Adrenal gland (tissue), 12 donors: ENCODE data around the gene JUND. TPM values are rescaled to one million over a fixed set of nuclear protein-coding genes. Genes with fewer than 3 reads are reported as not detected.
A peak's percentile ranks its signal among the peaks of the same experiment; 100 is the strongest.

ENCODE experiments used
- DNase-seq, 7 donors: peaks; one replicate each; pipeline ENCODE4 v3.0.0-alpha.2; 2019 to 2020
- H3K27ac ChIP-seq, 5 donors: fragments of 200-600 bp; sonication (generic) in 4 of 5; 1 replicate in 3 of 5; 2 replicates in 2 of 5; pipeline versions ENCODE4 v1.5.1 to v1.8.0; 2016 to 2020; ENCODE audit warnings: mild to moderate bottlenecking in 1 of 5
- H3K27me3 ChIP-seq: fragments of 200-600 bp; 2 replicates; pipeline ENCODE4 v1.8.0; 2021
- H3K36me3 ChIP-seq, 2 donors: fragments of 200-600 bp; replicated peaks in 1 of 2; 1 replicate in 1 of 2; 2 replicates in 1 of 2; pipeline versions ENCODE4 v1.5.1 to v1.8.0; 2018 to 2022
- H3K4me1 ChIP-seq, 2 donors: fragments of 200-600 bp; replicated peaks in 1 of 2; 1 replicate in 1 of 2; 2 replicates in 1 of 2; pipeline versions ENCODE4 v1.5.1 to v1.8.0; 2018 to 2021
- H3K4me3 ChIP-seq, 4 donors: fragments of 200-600 bp; sonication (generic) in 3 of 4; one replicate each; pipeline ENCODE4 v1.5.1; 2016 to 2018
- H3K9me3 ChIP-seq, 3 donors: fragments of 200-600 bp; sonication (generic) in 1 of 3; replicated peaks in 1 of 3; 1 replicate in 2 of 3; 2 replicates in 1 of 3; pipeline versions ENCODE4 v1.5.1 to v1.8.0; 2016 to 2021
- CTCF ChIP-seq, 6 experiments: fragments of 450-650 bp in 4 of 6; fragments of 200-600 bp in 2 of 6; sonication (generic) in 1 of 6; IDR thresholded peaks; 1 replicate in 5 of 6; 2 replicates in 1 of 6; pipeline versions ENCODE4 v1.5.1 to v1.8.0; 2016 to 2021; ENCODE audit warnings: antibody characterized with exemption in 6 of 6, mild to moderate bottlenecking in 2 of 6, moderate library complexity in 1 of 6
- POLR2A ChIP-seq, 2 donors: fragments of 450-650 bp; IDR thresholded peaks; one replicate each; pipeline ENCODE4 v1.6.1; 2017; ENCODE audit warnings: antibody characterized with exemption in 2 of 2, mild to moderate bottlenecking in 2 of 2, moderate library complexity in 1 of 2
- WGBS, 4 donors: extraction: QIAGEN DNeasy Blood & Tissue Kit in 2 of 4; methylation state at CpG; one replicate each; pipeline versions ENCODE4 v1.1.5 to v1.1.7; 2013 to 2017; 5-methylcytosine and 5-hydroxymethylcytosine counted together
- intact Hi-C, 2 donors: fragments of 100-400 bp; cut with DNase I; formaldehyde crosslinking; loops; one replicate each; pipeline versions ENCODE4 v1.14.1 to v1.15.0; 2022 to 2023
- polyA plus RNA-seq, 3 donors: library from polyadenylated mRNA; stranded (reverse); fragments of 200-250 nt in 2 of 3; fragments of 350-450 nt in 1 of 3; fragmentation: Illumina TruSeq in 1 of 3; extraction: RNeasy Lipid Tissue Mini Kit (QIAGEN cat#74804) in 1 of 3; gene quantifications; one replicate each; pipeline ENCODE4 v1.2.3, GENCODE V29; 2013 to 2014
- total RNA-seq, 9 donors: library from RNA; depleted of rRNA in 4 of 9; stranded (reverse); fragments of >200 nt in 4 of 9; fragments of 120-200 nt in 1 of 9; fragmentation: NEBNext Ultra II Directional in 1 of 9; extraction: Animal tissue kit (Norgen Biotek cat#: 25700) in 1 of 9; gene quantifications; one replicate each; pipeline versions ENCODE4 v1.1.0 to v1.2.4, GENCODE V29; 2013 to 2023
- donor health status: healthy with polysubstance abuse.
- donor health status: Bipolar disorder and iron deficiency.
- donor health status: DM: yes; HTN: yes; CAD: no.
- donor health status: DM: no; HTN: no; CAD: no.
- donor health status: DM: no; HTN: no; CAD: no.
- donor health status: DM: yes; HTN: yes; CAD: no.

JUND gene
- total and polyA plus RNA-seq, 12 donors, result 35.9 to 533 (median 242) TPM

GRCh38 chr19:18289471-18290301 lies 8.3 kb upstream of the JUND start:
- intact Hi-C loops, result no loop called here
- H3K4me1 ChIP-seq, result peaks cover 26 to 47% of the 10 kb centered on the region in 2 donors
- no peak for TF ChIP-seq POLR2A (IDR thresholded peaks at IDR 0.05)
- TF ChIP-seq CTCF (IDR thresholded peaks at IDR 0.05), result no peak

GRCh38 chr19:18287836-18288772 lies 6.7 kb upstream of the JUND start:
- H3K27me3 ChIP-seq, result no peaks in the 10 kb centered on the region
- no peak for TF ChIP-seq POLR2A (IDR thresholded peaks at IDR 0.05)
- TF ChIP-seq CTCF (IDR thresholded peaks at IDR 0.05), result no peak
- intact Hi-C loops, result no loop called here
- H3K36me3 ChIP-seq, result no peaks in the 10 kb centered on the region
- no peak overlapping the region for H3K4me3 ChIP-seq
- H3K27ac ChIP-seq, result peak overlapping the region in 3 of 5 donors; percentile 37 to 100 (median 54)
- H3K9me3 ChIP-seq, result no peaks in the 10 kb centered on the region
- peaks cover 16 to 42% of the 10 kb centered on the region in 2 donors for H3K4me1 ChIP-seq
- WGBS, 4 donors, result 67 to 78% (median 75%) methylated on average over 14 to 26 of the region's 26 CpGs
- DNase-seq, result peak in 1 of 7 donors; percentile 29

More at GRCh38 chr19:18289471-18290301, 8.3 kb upstream of the JUND start:
- Histone ChIP-seq H3K27me3 (no peaks in the 10 kb centered on the region), H3K27ac (peak overlapping the region in 4 of 5 donors; percentile 14 to 100 (median 98)), H3K36me3 (no peaks in the 10 kb centered on the region), H3K4me3 (no peak overlapping the region), H3K9me3 (no peaks in the 10 kb centered on the region)
- no peak for DNase-seq
- 61 to 65% (median 63%) methylated on average over 11 to 12 of the region's 12 CpGs for WGBS, 4 donors

GRCh38 chr19:18286973-18287635 lies 5.7 kb upstream of the JUND start:
- Histone ChIP-seq H3K27ac (peak overlapping the region in 4 of 5 donors; percentile 75 to 100 (median 78)), H3K4me1 (peaks cover 26 to 49% of the 10 kb centered on the region in 2 donors), H3K27me3 (no peaks in the 10 kb centered on the region), H3K4me3 (no peak overlapping the region), H3K36me3 (no peaks in the 10 kb centered on the region), H3K9me3 (no peaks in the 10 kb centered on the region)
- WGBS, 4 donors, result 85 to 90% (median 89%) methylated on average over 17 to 21 of the region's 21 CpGs
- intact Hi-C loops, result no loop called here
- peak in 1 of 7 donors; percentile 21 for DNase-seq
- TF ChIP-seq CTCF (IDR thresholded peaks at IDR 0.05), result no peak
- TF ChIP-seq POLR2A (IDR thresholded peaks at IDR 0.05), result no peak
